ENCODE results near the gene SEC16A. TPM values are rescaled to one million over a fixed set of nuclear protein-coding genes. Genes with fewer than 3 reads are reported as not detected.

The SEC16A gene
- total RNA-seq, 2 donors from 2014 or later: 42.2 to 47.9 TPM

- intact Hi-C loops (cut with DNase I): loop anchor here in 1 of 2 donors (5.0 kb wide), 1 partner anchor 32 kb away; no protein-coding TSS in a partner anchor
- DNase-seq (ENCODE audit: low spot score): no peak
Measured at GRCh38 chr9:136519263-136520052, 36.6 kb upstream of the SEC16A start.

DNA sequence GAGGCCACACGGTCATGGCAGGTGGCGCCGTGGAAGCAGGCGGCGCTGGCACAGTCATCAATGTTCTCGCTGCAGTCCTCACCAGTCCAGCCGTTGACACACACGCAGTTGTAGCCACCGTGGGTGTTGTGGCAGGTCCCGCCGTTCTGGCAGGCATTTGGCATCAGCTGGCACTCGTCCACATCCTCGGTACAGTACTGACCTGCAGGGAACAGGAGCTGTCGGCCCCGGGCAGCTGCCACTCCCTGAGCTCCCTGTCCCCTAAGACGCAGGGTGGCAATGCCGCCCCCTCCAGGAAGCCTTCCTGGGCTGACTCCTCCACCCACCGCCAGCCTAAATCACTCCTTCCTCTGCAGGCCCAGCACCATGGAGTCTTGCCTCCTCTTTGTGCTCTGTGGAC, 35.8 kb upstream of the SEC16A start:
- intact Hi-C loops (cut with DNase I): no loop called here
- no peak for DNase-seq (ENCODE audit: low spot score)

- intact Hi-C loops (cut with DNase I): no loop called here
Measured at GRCh38 chr9:136517950-136518349, 35.1 kb upstream of the SEC16A start.

DNA sequence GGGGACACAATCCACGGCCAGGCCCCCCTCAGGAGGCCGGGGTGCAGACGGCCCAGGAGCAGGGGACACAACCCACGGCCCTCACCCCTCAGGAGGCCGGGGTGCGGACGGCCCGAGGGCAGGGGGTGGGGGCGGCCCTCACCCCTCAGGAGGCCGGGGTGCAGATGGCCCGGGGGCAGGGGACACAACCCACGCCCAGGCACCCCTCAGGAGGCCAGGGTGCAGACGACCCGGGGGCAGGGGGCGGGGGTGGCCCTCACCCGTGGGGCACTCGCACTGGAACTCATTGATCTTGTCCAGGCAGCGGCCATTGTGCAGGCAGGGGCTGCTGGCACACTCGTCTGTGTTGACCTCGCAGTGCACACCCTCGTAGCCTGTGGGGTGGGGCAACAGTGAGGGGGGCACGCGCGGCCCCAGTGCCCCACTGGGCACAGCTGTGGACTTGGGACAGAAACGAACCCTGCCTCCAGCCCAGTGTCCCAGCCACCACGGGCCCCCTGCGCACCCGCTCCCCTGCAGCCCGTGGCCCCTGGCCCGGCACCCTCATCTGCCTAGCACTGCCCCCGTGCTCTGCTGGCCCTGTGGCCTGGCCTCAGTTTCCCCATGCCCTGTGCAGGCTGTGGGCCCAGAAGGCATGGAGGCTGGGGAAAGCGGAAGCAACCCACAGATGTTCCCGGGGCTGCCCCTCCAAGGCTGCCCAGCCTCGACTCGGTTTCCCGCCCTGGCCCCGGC, 34.3 kb upstream of the SEC16A start:
- DNase-seq (ENCODE audit: low spot score): no peak
- intact Hi-C loops (cut with DNase I): no loop called here

More at GRCh38 chr9:136517950-136518349, 35.1 kb upstream of the SEC16A start:
- DNase-seq (ENCODE audit: low spot score): no peak

GRCh38 chr9:136516191-136516654, 33.4 kb upstream of the SEC16A start:
- DNase-seq (ENCODE audit: low spot score): no peak
- intact Hi-C loops (cut with DNase I): no loop called here

DNA sequence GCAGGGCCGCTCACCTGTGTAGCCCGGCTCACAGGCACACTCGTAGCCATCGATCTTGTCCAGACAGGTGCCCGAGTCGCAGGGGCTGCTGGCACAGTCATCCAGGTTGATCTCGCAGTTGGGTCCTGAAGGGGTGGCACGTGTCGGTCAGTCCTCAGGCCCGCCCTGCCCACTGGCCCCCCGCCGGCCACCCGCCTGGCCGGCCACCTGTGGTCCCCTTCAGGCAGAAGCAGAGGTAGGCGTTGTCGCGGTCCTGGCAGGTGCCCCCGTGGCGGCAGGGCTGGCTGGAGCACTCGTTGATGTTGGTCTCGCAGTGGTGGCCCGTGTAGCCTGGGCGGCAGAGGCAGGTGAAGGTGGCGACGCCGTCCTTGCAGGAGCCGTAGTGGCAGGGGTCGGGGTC, 32.4 kb upstream of the SEC16A start:
- no peak for DNase-seq (ENCODE audit: low spot score)
- intact Hi-C loops (cut with DNase I): no loop called here

- intact Hi-C loops (cut with DNase I): loop anchor here in 1 of 2 donors (5.0 kb wide), 1 partner anchor 357 kb away; no protein-coding TSS in a partner anchor
- no peak for DNase-seq (ENCODE audit: low spot score)
Measured at GRCh38 chr9:136514022-136514714, 31.3 kb upstream of the SEC16A start.

- DNase-seq (ENCODE audit: low spot score): no peak
- intact Hi-C loops (cut with DNase I): loop anchor here in 1 of 2 donors (5.0 kb wide), 1 partner anchor 356 kb away; no protein-coding TSS in a partner anchor
Measured at GRCh38 chr9:136513191-136513590, 30.4 kb upstream of the SEC16A start.

DNA sequence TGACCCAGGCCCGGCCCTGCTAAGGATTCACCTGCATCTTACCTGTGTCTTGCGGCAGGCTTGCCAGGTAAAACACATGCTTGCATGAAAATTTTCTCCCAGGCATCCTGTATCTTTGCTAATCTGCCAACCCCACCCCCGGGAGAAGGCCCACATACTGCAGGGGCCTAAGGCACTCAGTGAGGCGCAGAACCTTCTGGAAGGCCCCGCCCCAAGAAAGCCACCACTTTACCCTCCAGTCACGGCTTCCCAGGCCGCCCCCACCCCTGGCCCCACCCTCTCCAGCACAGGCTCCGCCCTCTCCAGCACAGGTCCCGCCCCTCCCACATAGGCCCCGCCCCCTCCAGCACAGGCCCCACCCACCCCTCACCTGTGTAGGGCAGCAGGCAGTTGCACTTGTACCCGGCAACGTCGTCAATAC, 29.8 kb upstream of the SEC16A start:
- intact Hi-C loops (cut with DNase I): loop anchor here in 1 of 2 donors (5.0 kb wide), 1 partner anchor 355 kb away; no protein-coding TSS in a partner anchor
- DNase-seq (ENCODE audit: low spot score): no peak

DNA sequence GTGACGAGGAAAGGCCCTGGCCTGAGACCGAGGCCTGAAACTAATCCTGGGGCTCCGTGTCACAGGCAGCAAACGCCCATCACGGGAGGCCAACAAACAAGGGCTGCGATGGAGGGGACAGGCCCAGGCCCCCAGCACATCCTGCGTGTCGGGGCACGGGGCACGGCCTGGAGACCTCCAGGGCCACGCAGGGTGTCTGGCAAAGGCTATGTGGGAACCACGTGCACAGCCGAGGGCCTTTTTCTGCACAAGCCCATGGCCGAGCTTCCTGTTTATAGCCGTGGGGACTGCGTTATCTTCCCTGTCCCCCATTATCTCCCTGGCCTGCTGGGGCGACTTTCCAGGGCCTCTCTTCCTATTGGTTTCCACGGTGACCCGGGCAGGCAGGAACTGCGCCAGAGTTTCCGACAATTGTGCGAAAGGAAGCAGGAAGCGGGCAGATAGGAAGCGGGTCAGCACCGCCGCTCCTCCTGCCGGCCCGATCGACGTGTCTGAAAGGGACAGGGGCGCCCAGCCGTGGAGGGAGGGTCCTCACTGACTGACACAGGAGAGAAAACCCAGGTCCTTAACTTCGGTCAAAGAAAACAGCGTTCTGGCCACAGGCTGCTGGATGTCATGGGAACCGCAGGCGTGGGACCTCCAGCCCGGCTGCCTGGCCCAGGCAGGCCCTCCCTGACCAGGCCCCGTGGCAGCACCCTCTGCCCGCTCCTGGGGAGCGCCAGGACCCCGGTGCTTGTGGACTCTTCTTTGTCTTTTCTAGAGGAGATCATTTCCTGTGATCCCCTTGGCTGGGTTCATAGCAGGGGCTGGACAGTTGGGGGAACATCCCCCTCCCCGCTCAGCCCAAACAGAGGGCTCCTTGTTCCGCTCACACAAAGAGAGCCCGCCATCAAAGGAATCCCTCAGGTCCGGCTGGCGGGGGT, 29.1 kb upstream of the SEC16A start:
- peak; percentile 88 for DNase-seq (ENCODE audit: low spot score)
- intact Hi-C loops (cut with DNase I): loop anchor here in 1 of 2 donors (5.0 kb wide), 1 partner anchor 355 kb away; no protein-coding TSS in a partner anchor

DNA sequence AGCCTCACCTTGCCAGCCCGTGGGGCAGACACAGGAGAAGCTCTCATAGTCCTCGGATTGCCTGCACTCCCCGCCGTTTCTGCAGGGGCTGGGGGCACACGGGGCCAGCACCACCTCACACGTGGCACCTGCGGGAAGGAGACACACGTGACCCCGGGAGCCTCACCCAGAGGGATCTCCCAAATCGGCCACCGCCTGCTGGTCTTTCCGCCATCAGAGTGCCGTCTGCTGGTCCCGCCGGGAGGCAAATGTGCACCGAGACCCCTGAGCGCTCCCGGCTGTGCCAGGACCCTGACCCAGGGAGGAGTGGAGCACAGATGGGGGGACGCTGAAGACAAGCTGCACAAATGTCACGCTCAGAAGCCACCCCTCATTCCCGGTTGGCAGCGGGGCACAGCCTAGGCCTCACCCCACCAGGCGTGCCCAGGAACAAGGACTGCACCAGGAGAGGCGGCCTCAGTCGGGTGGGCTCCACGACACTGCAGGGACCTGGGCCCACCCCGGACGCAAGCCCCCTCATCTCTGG, 28.4 kb upstream of the SEC16A start:
- intact Hi-C loops (cut with DNase I): loop anchor here in 1 of 2 donors (5.0 kb wide), 1 partner anchor 354 kb away; no protein-coding TSS in a partner anchor
- no peak for DNase-seq (ENCODE audit: low spot score)

DNA sequence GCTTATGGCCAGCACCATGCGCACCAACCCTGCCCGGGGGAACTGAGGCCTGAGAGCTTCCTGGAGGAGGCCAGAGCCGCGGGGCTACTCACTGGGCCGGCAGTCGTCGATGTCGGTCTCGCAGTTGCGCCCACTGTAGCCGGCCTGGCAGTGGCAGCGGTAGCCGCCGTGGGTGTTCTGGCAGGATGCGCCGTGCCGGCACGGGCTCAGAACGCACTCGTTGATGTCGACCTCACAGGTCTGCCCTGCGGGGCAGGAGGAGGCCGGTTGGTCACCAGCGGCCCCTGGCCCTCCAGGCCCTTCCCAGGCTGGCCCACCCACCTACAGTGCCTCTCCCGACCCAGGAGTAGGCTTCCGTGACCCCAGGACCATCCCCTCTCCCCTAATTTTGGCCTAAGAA, 27.7 kb upstream of the SEC16A start:
- intact Hi-C loops (cut with DNase I): loop anchor here in 1 of 2 donors (5.0 kb wide), 1 partner anchor 353 kb away; no protein-coding TSS in a partner anchor

GRCh38 chr9:136509549-136509948, 26.7 kb upstream of the SEC16A start:
- intact Hi-C loops (cut with DNase I): no loop called here
- DNase-seq (ENCODE audit: low spot score): no peak

More for the DNA sequence above, 27.7 kb upstream of the SEC16A start:
- DNase-seq (ENCODE audit: low spot score): no peak

DNA sequence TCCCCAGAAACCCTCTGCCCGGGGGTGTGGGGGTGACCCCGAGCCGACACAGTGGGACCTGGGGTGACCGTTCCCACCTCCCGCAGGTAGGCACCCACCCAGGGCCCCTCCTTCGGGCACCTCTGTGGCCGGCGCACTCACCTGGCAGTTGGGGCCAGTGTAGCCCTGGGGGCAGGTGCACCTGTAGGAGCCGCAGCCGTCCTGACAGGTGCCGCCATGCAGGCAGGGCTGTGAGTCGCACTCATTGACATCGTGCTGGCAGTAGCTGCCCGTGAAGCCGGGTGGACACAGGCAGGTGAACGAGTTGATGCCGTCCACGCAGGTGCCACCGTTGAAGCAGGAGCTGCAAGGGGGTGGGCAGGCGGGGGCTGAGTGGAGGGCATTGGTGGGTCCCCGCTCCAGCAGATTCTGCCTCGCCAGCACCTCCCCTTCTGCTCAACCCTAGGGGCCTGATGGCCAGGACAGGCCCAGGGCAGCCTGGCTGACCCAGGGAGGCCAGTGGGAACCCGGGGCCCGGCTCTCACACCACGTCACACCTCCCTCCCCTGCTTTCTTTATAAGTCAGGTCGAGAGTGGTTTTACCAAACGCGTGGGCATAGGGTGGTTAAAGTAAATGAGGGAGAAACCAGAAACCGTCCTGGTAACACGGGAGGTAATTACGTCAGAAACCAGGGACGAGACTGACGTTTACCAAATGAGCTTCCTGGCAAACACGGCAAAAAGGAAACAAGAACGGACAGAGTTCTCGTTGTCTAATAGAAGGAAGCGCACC, 26.1 kb upstream of the SEC16A start:
- intact Hi-C loops (cut with DNase I): no loop called here
- no peak for DNase-seq (ENCODE audit: low spot score)

DNA sequence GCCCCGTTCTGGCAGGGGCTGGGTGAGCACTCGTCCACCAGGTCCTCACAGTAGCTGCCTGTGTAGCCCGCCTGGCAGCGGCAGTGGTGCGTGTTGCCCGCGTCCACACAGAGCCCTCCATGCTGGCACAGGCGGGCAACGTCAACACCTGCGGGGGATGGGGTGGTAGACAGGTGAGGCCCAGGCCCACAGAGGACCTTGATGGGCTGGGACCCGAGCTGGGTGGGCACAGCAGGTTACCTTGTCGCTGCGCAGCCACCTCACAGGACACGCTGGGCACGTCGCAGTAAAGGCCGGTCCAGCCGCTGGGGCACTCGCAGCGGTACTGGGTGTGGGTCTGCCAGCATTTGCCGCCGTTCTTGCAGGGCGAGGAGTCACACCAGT, 25.1 kb upstream of the SEC16A start:
- intact Hi-C loops (cut with DNase I): no loop called here
- DNase-seq (ENCODE audit: low spot score): no peak

- intact Hi-C loops (cut with DNase I): no loop called here
- no peak for DNase-seq (ENCODE audit: low spot score)
Measured at GRCh38 chr9:136507221-136507991, 24.6 kb upstream of the SEC16A start.

- intact Hi-C loops (cut with DNase I): no loop called here
- DNase-seq (ENCODE audit: low spot score): no peak
Measured at GRCh38 chr9:136506425-136506824, 23.6 kb upstream of the SEC16A start.

Data from posterior vena cava (tissue), 2 donors.